SIG-M5 treated with dmso at 0.1 percent for 504 hours (cell line): ENCODE data around the gene TMEM69.
A peak's percentile ranks its signal among the peaks of the same experiment; 100 is the strongest.
"Not testable (repeated sequence)": the region's sequence is repeated elsewhere in the genome, so short reads cannot be mapped to it uniquely, and the experiment has no call there.

Source experiments
- DNase-seq: peaks from one replicate; lab custom pipeline; 2025; ENCODE audit not compliant: unreplicated experiment; lab: John Stamatoyannopoulos, UW

TMEM69 gene

GRCh38 chr1:45687754-45688740, at the start of gene TMEM69:
Gene TMEM69, plus strand, starts transcription at chr1:45688181. Its CDS starts 2,888 bp downstream, at chr1:45691069.
- peak; percentile 90 for DNase-seq

GRCh38 chr1:45640293-45640692, 47.7 kb upstream of the TMEM69 start:
- DNase-seq = no peak

- no peak for DNase-seq
Measured at GRCh38 chr1:45643321-45643720, 44.7 kb upstream of the TMEM69 start.

GRCh38 chr1:45643978-45644377, 44.0 kb upstream of the TMEM69 start:
- DNase-seq = no peak

GRCh38 chr1:45644661-45645060, 43.3 kb upstream of the TMEM69 start:
- no peak for DNase-seq

- peak; percentile 50 for DNase-seq
Measured at GRCh38 chr1:45647248-45648021, 40.5 kb upstream of the TMEM69 start.

- DNase-seq = no peak
Measured at GRCh38 chr1:45654540-45655280, 33.3 kb upstream of the TMEM69 start.

GRCh38 chr1:45656573-45657226, 31.3 kb upstream of the TMEM69 start:
- no peak for DNase-seq

GRCh38 chr1:45658171-45658570, 29.8 kb upstream of the TMEM69 start:
- DNase-seq = no peak

GRCh38 chr1:45659222-45659621, 28.8 kb upstream of the TMEM69 start:
- DNase-seq = no peak

GRCh38 chr1:45660336-45660735, 27.6 kb upstream of the TMEM69 start:
- DNase-seq = no peak

GRCh38 chr1:45666836-45667235, 21.1 kb upstream of the TMEM69 start:
- no peak for DNase-seq

- no peak for DNase-seq
Measured at GRCh38 chr1:45667321-45668111, 20.5 kb upstream of the TMEM69 start.

- DNase-seq = no peak
Measured at GRCh38 chr1:45668526-45668925, 19.5 kb upstream of the TMEM69 start.

GRCh38 chr1:45669379-45669778, 18.6 kb upstream of the TMEM69 start:
- no peak for DNase-seq

- DNase-seq = no peak
Measured at GRCh38 chr1:45669859-45670655, 17.9 kb upstream of the TMEM69 start.

GRCh38 chr1:45673956-45674355, 14.0 kb upstream of the TMEM69 start:
- DNase-seq = no peak

GRCh38 chr1:45674478-45674877, 13.5 kb upstream of the TMEM69 start:
- DNase-seq = no peak

GRCh38 chr1:45676553-45676952, 11.4 kb upstream of the TMEM69 start:
- not testable (repeated sequence) for DNase-seq
